CD4-positive, alpha-beta T cell treated with Interleukin-6 for 4 hours (primary cell): ENCODE measurements around the gene SELENOV.

ENCODE experiments used
- DNase-seq: peaks from one replicate; pipeline ENCODE4 v3.0.0-alpha.2; 2020; ENCODE audit warnings: mixed read lengths

The SELENOV gene

DNA sequence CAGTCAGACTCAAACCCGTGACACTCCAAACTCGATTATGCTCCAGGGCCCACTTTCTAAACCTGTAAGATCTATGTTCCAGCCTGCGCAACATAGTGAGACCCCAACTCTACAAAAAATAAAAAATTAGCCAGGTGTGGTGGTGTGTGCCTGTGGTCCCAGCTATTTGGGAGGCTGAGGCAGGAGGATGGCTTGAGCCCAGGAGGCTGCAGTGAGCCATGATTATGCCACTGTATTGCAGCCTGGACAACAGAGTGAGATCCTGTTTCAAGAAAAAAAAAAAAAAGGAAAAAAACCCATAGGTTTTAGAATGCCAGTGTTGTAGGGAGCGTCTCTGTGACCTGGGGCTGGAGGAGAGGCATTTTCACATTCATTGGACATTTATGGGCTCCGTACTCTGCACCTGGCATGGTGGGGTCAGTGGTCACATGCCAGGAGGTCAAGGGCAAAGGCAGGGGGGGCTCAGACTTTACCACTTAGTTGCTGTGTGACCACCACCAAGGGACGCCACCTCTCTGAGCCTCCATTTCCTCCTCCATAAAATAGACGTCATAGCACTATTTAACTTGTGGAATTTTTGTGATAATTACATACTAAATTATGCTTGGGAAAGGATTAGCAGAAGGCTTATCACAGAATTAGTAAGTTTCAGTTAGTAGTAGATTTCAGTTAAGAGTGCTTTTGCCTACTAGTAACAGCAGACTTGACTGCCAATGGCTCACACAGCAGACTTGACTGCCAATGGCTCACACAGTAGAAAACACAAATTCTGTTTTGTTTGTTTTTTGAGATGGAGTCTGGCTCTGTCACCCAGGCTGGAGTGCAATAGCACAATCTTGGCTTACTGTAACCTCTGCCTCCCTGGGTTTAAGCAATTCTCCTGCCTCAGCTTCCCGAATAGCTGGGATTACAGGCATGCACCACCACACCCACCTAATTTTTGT is 5.9 kb downstream of the SELENOV start:
- no peak for DNase-seq

GRCh38 chr19:39524495-39524894 is 9.6 kb downstream of the SELENOV start:
- no peak for DNase-seq

DNA sequence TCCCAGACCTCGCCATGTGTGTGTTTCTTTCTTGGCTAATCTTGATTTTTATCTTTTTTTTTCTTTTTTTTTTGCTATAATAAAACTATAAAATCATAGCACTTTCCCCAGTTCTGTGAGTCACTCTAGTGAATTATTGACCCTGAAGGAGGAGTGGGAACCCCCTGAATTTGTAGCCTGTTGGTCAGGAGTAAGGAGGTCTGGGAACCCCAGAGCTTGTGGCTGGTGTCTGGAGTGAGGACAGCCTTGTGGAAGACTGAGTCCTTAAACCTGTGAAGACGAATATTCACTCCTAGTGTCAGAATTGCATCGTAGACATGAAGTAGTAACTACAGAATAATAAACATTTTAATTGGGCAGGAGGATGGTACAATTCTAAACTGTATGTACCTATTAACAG is 10.3 kb downstream of the SELENOV start:
- no peak for DNase-seq

GRCh38 chr19:39531834-39532232 is 16.9 kb downstream of the SELENOV start:
- no peak for DNase-seq

DNA sequence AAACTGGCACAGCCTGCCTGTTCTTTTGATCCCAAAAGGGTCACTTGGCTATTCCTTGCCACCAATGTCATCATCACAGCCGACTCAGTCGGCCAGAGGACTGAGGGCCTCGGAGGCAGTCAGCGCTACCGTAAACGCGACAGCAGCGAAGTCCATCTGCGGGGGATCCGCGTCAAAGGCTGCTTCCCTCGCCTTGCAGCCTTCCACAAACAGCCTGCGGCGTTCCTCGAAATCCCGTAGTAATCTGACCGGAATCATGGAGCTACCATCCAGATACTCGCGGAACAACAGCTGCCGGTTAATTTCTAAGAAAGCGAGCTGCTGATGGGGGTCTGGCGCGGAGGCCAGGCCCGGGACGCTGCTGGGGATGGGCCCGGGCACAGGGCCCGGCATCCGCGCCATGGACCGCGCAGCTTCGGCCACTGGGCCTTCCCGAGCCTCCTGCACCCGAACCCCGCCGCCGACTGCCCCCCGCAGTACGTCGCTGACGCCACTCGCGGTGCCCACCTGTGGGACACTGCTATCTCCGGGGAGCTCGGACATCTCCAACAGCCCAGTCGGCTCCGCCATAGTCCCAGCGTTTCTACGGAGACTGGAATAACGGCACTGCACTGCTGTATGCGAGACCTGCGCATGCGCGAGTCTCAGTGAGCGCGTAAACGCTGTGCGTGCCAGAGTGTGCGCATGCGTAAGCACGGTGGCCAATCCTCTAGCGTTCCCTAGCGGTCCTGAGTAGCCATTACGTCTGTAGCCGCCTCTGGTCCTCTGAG is 17.5 kb downstream of the SELENOV start, which contains the start of gene EID2B:
TSS of gene EID2B (minus strand) at position 620 of the 770 bp plus-strand sequence. CDS start at position 570, 50 bp downstream.
- peak; percentile 96 for DNase-seq

GRCh38 chr19:39533003-39533512 is 18.1 kb downstream of the SELENOV start:
- DNase-seq = no peak

GRCh38 chr19:39533791-39534190 is 18.9 kb downstream of the SELENOV start:
- no peak for DNase-seq

- no peak for DNase-seq
Observed at GRCh38 chr19:39539165-39539517, 24.2 kb downstream of the SELENOV start.

GRCh38 chr19:39539518-39540332 is 24.8 kb downstream of the SELENOV start, which contains the start of gene EID2:
Gene EID2 (minus strand): TSS chr19:39540161. CDS start chr19:39540079, 82 bp downstream.
- DNase-seq = peak; percentile 96

DNA sequence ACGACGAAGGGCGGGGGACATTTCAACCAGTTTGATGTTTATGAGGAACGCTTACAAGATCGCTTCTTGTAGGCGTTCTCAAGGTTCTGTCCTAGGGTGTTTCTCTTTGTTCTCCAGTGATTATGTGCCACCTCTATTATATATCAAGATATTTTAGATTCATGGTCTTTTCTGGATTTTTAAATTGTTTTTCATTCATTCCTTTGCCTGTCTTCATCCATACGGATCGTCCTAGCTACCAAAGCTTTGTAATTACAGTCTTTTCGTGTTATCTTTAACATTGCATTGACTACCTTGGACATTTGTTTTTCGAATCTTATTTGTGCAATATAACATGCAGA is 25.4 kb downstream of the SELENOV start:
- DNase-seq = no peak

GRCh38 chr19:39542206-39542605 is 27.3 kb downstream of the SELENOV start:
- no peak for DNase-seq

GRCh38 chr19:39543477-39543857 is 28.5 kb downstream of the SELENOV start:
- DNase-seq = no peak

DNA sequence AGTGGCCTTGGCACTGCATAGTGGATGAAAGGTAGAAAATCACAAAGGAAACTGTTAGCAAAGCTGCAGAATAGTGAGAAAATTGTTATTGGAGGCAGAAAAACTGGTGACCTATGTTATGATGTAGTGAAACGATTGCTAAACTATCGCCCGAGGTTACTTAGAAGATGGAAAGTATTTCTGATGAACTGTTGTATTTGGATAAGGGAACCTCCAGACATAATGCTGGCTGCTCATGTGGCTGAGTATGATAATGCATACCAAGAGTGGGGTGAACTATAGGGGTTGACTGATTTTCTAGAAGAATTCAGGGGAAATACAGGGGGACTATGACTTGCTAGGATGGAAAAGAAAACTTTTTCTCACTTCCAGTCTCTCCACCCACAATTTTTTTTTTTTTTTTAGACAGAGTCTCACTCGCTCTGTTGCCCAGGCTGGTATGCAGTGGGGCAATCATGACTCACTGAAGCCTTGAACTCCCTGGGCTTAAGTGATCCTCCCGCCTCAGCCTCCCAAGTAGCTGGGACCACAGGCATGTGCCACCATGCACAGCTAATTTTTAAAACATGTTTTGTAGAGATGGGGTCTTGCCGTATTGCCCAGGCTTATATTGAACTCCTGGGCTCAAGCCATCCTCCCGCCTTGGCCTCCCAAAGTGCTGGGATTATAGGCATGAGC is 29.4 kb downstream of the SELENOV start:
- DNase-seq = peak; percentile 41

GRCh38 chr19:39544911-39545310 is 30.0 kb downstream of the SELENOV start:
- DNase-seq = no peak

- no peak for DNase-seq
Observed at GRCh38 chr19:39546599-39546998, 31.7 kb downstream of the SELENOV start.

- DNase-seq = no peak
Observed at GRCh38 chr19:39550197-39550596, 35.3 kb downstream of the SELENOV start.

DNA sequence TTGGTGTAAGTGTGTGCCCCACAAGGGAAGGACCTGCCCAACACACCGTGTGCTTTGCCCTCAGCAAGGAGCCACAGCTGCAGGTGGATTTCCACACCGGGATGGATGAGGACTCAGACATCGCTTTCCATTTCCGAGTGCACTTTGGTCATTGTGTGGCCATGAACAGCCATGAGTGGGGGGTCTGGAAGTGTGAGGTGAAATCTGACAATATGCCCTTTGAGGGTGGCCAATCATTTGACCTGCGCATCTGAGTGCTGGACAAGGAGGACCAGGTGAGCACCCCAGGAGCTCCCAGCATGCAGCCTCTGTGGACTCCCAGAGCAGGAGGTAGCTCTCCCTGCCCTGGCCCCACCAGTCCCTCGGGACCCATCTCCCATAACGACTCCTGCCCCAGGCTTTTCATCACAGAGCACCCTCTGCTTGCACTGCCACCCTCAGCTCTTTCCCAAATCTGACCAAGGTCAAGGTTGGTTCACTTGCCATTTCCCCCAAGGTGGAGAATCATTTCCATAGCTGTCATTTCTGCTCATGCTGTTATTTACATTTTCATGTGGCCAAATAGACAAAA is 38.2 kb downstream of the SELENOV start:
- DNase-seq = no peak

GRCh38 chr19:39554701-39555311 is 39.9 kb downstream of the SELENOV start:
- no peak for DNase-seq

DNA sequence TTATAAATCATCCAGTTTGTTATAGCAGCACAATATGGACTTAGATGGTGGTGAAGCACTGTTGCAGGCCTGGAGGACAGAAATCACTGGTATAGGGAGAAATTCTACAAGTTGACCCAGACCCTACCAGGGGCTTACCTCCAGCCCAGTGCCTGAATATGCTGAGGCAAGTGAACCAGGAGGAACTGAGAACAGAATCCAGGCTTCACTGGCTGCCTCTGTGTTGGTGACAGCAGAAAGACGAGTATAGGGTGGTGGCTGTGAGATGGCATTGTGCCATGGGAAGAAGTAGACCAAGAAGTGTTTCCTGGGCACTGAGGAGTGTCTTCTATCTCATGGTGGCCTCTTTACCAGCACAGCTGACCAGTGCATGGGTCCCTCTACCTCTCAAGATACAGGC is 40.9 kb downstream of the SELENOV start:
- DNase-seq = no peak

DNA sequence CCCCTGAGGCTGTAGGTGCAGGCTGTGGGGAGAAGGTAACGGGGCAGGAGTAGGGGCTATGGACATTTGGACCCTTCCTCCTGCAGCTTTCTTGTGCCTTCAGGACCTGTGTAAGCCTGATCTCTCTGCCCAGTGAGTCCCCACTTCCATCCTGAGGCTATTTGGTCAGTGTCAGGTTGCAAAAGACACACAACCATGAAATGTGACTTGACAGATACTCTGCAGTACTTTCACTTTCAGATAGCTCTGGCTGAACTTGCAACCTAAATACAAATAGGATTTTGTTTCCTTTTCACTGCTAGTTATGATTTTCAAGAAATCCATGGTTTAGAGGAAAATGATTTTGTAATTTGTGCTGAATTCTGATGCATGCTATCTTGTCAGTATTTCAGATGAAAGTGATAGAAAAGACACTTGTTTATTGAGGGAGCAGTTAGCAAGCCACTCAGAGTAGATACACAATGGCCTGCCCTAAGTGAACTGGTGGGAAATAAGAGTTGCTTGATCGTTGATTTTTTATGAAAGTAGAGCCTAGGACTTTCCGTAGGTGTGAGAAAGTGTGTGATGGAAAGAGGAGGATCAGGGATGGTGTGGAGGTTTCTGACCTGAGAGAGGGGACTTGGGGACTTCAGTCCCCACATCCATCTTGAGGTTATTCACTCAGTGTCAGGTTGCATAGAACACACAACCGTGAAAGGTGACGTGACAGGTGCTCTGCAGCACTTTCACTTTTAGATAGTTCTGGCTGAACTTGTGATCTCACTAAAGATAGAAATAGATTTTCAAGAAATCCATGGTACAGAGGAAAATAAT is 43.1 kb downstream of the SELENOV start:
- peak; percentile 46 for DNase-seq
